ENCODE results near the gene HS3ST3B1. TPM values are rescaled to one million over a fixed set of nuclear protein-coding genes. Genes with fewer than 3 reads are reported as not detected.

The HS3ST3B1 gene
- total RNA-seq, 4 donors from 2014 or later: 1.2 to 3.9 (median 2.2) TPM

- Histone ChIP-seq H3K4me1 (no peaks in the 10 kb centered on the region), H3K27ac (no peak overlapping the region), H3K36me3 (no peaks in the 10 kb centered on the region), H3K27me3 (no peaks in the 10 kb centered on the region), H3K9me3 (no peaks in the 10 kb centered on the region), H3K4me3 (replicated peaks in 1 of 3) (no peak overlapping the region)
- WGBS, 2 donors: 52 to 53% methylated on average over 10 of the region's 10 CpGs
- DNase-seq: no peak
- TF ChIP-seq POLR2A (IDR thresholded peaks at IDR 0.05) (no peak), CTCF (IDR thresholded peaks at IDR 0.05) (no peak)
- intact Hi-C loops (cut with DNase I): no loop called here
These were observed 72.2 kb downstream of the HS3ST3B1 start for GRCh38 chr17:14372905-14373613.

DNA sequence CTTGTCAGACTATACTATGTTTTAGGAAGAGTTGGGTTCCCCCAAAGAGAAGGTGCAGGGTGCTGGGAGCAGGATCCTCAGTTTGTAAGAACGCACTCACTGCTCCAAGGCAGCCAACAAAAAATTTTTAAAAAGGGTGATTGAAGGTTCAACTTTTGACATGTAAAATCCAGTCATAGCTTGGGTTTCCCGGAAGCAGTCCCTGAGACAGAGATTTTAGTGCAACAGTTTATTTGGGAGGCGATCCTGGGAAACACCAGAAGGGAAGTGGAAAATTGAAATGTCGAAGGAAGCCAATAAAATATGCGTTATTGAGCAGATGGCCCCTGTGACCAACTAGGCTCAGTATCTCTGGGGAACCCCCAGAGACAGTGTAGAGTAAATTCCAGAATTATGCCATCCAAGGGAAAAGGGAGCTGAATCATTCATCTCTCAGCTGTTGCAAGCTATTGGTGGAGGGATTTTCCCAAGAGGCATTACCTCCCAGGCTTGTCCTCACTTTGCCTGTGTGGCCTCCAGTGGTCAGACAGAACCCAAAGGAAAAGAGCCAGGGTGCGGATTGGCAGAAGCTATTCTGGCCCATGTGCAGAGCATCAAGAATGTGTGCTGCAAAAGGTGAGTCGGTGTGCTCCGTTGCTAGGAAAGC is 72.9 kb downstream of the HS3ST3B1 start:
- no peaks in the 10 kb centered on the region for H3K4me1 ChIP-seq
- TF ChIP-seq CTCF (IDR thresholded peaks at IDR 0.05) (no peak), POLR2A (IDR thresholded peaks at IDR 0.05) (no peak)
- WGBS, 2 donors: 78 to 87% methylated on average over 8 of the region's 8 CpGs
- DNase-seq: no peak
- no peak overlapping the region for H3K4me3 ChIP-seq (replicated peaks in 1 of 3)
- intact Hi-C loops (cut with DNase I): no loop called here
- H3K9me3 ChIP-seq: no peaks in the 10 kb centered on the region
- no peaks in the 10 kb centered on the region for H3K36me3 ChIP-seq
- H3K27ac ChIP-seq: no peak overlapping the region
- no peaks in the 10 kb centered on the region for H3K27me3 ChIP-seq

DNA sequence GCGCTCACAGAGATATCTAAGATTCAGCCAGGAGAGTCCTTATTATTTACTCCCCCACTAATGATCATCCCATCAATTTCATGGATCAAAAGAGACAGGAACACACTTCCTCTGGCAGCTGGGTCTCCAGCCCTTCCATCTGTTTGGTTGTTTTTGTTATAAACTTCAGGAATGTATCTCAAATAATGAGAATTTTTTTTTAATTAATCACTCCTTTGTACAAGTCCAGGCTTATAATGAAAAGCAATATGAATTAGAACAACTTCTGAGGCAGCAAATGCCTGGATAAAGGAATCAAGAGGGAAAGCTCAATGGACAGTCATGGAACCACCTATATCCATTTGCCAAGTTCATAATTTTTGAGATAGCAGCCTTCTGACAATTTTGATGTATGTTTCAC is 73.4 kb downstream of the HS3ST3B1 start:
- no peak for DNase-seq
- no peaks in the 10 kb centered on the region for H3K36me3 ChIP-seq
- TF ChIP-seq POLR2A (IDR thresholded peaks at IDR 0.05) (no peak), CTCF (IDR thresholded peaks at IDR 0.05) (no peak)
- 96 to 100% methylated on average over 1 of the region's 1 CpG for WGBS, 2 donors
- H3K27me3 ChIP-seq: no peaks in the 10 kb centered on the region
- H3K4me3 ChIP-seq (replicated peaks in 1 of 3): no peak overlapping the region
- intact Hi-C loops (cut with DNase I): no loop called here
- H3K9me3 ChIP-seq: no peaks in the 10 kb centered on the region
- H3K27ac ChIP-seq: no peak overlapping the region
- no peaks in the 10 kb centered on the region for H3K4me1 ChIP-seq

DNA sequence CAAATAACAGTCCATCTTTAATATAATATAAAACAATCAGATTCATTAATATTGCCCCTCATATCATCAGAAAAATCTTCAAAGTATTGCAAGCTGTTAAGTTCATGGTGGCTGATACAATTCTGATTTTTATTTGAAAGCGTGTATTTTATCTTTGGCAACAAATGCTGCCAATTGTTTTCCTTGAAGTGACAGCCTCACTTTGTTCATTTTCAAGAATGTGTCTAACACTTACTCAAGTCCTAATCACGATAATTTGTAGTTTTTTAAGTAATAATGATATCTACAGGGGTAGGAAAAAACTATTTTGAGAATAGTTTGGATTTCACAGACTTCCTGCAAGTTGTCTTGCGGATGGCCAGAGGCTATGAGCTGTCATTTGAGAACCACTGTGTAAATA is 75.8 kb downstream of the HS3ST3B1 start:
- H3K36me3 ChIP-seq: no peaks in the 10 kb centered on the region
- WGBS, 2 donors: 69 to 70% methylated on average over 3 of the region's 3 CpGs
- H3K27me3 ChIP-seq: no peaks in the 10 kb centered on the region
- H3K9me3 ChIP-seq: no peaks in the 10 kb centered on the region
- TF ChIP-seq CTCF (IDR thresholded peaks at IDR 0.05): no peak
- TF ChIP-seq POLR2A (IDR thresholded peaks at IDR 0.05): no peak
- no peaks in the 10 kb centered on the region for H3K4me1 ChIP-seq
- H3K27ac ChIP-seq: no peak overlapping the region
- DNase-seq: no peak
- intact Hi-C loops (cut with DNase I): no loop called here
- H3K4me3 ChIP-seq (replicated peaks in 1 of 3): no peak overlapping the region

DNA sequence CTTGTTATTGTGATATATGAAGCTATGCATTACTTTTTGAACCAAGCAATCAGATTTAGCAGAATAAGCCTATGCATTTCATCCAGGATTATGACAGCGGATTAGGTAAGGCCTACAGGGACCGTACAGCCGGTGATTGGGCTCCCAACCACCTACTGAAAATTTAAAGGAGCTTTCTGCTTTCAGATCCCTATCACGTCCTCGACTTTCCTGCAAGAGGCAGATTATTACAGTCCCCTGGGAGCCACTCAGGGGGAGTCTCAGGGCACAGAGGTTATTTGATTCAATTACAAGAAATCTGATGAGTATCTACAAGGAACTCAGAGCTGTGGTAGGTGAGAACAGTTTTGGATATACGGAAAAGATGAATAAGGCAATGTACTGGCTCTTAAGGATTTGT is 80.7 kb downstream of the HS3ST3B1 start:
- no peaks in the 10 kb centered on the region for H3K36me3 ChIP-seq
- H3K27me3 ChIP-seq: no peaks in the 10 kb centered on the region
- intact Hi-C loops (cut with DNase I): no loop called here
- DNase-seq: no peak
- no peak for TF ChIP-seq CTCF (IDR thresholded peaks at IDR 0.05)
- no peak for TF ChIP-seq POLR2A (IDR thresholded peaks at IDR 0.05)
- H3K4me1 ChIP-seq: no peaks in the 10 kb centered on the region
- WGBS, 2 donors: 76% methylated on average over 6 of the region's 6 CpGs
- no peak overlapping the region for H3K4me3 ChIP-seq (replicated peaks in 1 of 3)
- no peaks in the 10 kb centered on the region for H3K9me3 ChIP-seq
- H3K27ac ChIP-seq: no peak overlapping the region
